Measurements from ENCODE around the gene GPR42. TPM values are rescaled to one million over a fixed set of nuclear protein-coding genes. Genes with fewer than 3 reads are reported as not detected.
A peak's percentile ranks its signal among the peaks of the same experiment; 100 is the strongest.
"Not testable (repeated sequence)": the region's sequence is repeated elsewhere in the genome, so short reads cannot be mapped to it uniquely, and the experiment has no call there.

Gene GPR42
- total and polyA plus RNA-seq, 2 of the 4 experiments (the other 2 are of a cell fraction) = not detected

- Histone ChIP-seq H2BK15ac (ENCODE audit: low read depth, low read length) (no peak within 1 kb of the TSS), H2AK9ac (replicated peaks; ENCODE audit: low read depth, low read length, poor library complexity) (no peak within 1 kb of the TSS), H3K27ac (ENCODE audit: insufficient read depth, low read length) (no peak within 1 kb of the TSS), H3K9me3 (ENCODE audit: control insufficient read depth, insufficient read depth, low read length) (no peaks in the 10 kb centered on the region), H2AFZ (replicated peaks; ENCODE audit: low read length, poor library complexity) (no peak within 1 kb of the TSS), H3K27me3 (ENCODE audit: control insufficient read depth, insufficient read depth, low read length) (peaks cover 11% of the 10 kb centered on the region), H2BK5ac (ENCODE audit: low read depth, low read length, poor library complexity, severe bottlenecking) (no peak within 1 kb of the TSS), H3K18ac (ENCODE audit: low read depth, low read length) (no peak within 1 kb of the TSS), H3K14ac (replicated peaks; ENCODE audit: low read depth, low read length) (no peak within 1 kb of the TSS), H4K5ac (ENCODE audit: low read depth, low read length) (no peak within 1 kb of the TSS), H3K36me3 (ENCODE audit: control insufficient read depth, insufficient read depth, low read length) (no peaks in the 10 kb centered on the region), H3K9me1 (ENCODE audit: insufficient read depth, low read length) (no peaks in the 10 kb centered on the region), H2BK120ac (ENCODE audit: low read depth, low read length) (no peak within 1 kb of the TSS), H3K79me1 (ENCODE audit: low read depth in 1 of 2, low read length in 2 of 2) (no peaks in the 10 kb centered on the region), H4K91ac (ENCODE audit: insufficient read depth, low read depth, low read length) (no peak within 1 kb of the TSS), H3K9ac (ENCODE audit: low read depth, low read length) (no peak within 1 kb of the TSS), H2AK5ac (ENCODE audit: low read depth, low read length) (no peak within 1 kb of the TSS), H3K23ac (ENCODE audit: low read depth, low read length) (no peak within 1 kb of the TSS), H3K4ac (ENCODE audit: low read depth, low read length) (no peak within 1 kb of the TSS), H2BK20ac (ENCODE audit: low read depth, low read length) (no peak within 1 kb of the TSS), H4K8ac (ENCODE audit: low read depth in 2 of 2, low read length in 2 of 2) (no peak within 1 kb of the TSS), H3K4me3 (ENCODE audit: insufficient read depth, low read depth, low read length) (no peak within 1 kb of the TSS), H3K4me2 (ENCODE audit: low read depth, low read length) (no peak within 1 kb of the TSS; the same call in 1 of the 2 replicates), H3K56ac (ENCODE audit: extremely low read depth, insufficient read depth, low read length) (no peak within 1 kb of the TSS), H4K20me1 (ENCODE audit: insufficient read depth, low read length) (no peaks in the 10 kb centered on the region), H3K4me1 (ENCODE audit: control insufficient read depth, insufficient read depth, low read length) (no peaks in the 10 kb centered on the region)
- in situ Hi-C loops (cut with MboI; ENCODE audit: low sequenced_read_pairs) (no loop called here), intact Hi-C loops (cut with micrococcal nuclease) (loop anchor here (10.0 kb wide), 1 partner anchor 107 kb away; no protein-coding TSS in a partner anchor), dilution Hi-C loops (cut with HindIII; ENCODE audit: low sequenced_read_pairs, unreplicated experiment) (no loop called here)
- TF ChIP-seq USF2 (IDR thresholded peaks at IDR 0.05; ENCODE audit: low read depth, low read length) (no peak), CEBPB (IDR thresholded peaks at IDR 0.05; ENCODE audit: low read depth, low read length) (peak; percentile 81)
- ATAC-seq (ENCODE audit: low read depth) (no peak), DNase-seq (peak; percentile 11)
- BruUV-seq (replicated peaks) = no TSS peak
- ChIA-PET POLR2A (ENCODE audit: unreplicated experiment) (no interaction called here), CTCF (no interaction called here)
- 0% methylated on average over 1 of the region's 18 CpGs; no CpG with 5 or more reads in 1 of the 2 experiments for WGBS, 2 experiments (ENCODE audit: extremely low coverage in 2 of 2, insufficient read length in 1 of 2)
Measured at GRCh38 chr19:35357867-35358573, 12.8 kb upstream of the GPR42 start, which contains the start of gene FFAR3. TSS of gene FFAR3 (plus strand) at chr19:35358460. CDS start at chr19:35358891, 431 bp downstream.

- H3K36me3 ChIP-seq (ENCODE audit: control insufficient read depth, insufficient read depth, low read length); in situ Hi-C loops (cut with MboI; ENCODE audit: low sequenced_read_pairs); H3K9me1 ChIP-seq (ENCODE audit: insufficient read depth, low read length); H4K5ac ChIP-seq (ENCODE audit: low read depth, low read length); H3K56ac ChIP-seq (ENCODE audit: extremely low read depth, insufficient read depth, low read length); H2AFZ ChIP-seq (replicated peaks; ENCODE audit: low read length, poor library complexity); ATAC-seq (ENCODE audit: low read depth); H2BK15ac ChIP-seq (ENCODE audit: low read depth, low read length); H3K14ac ChIP-seq (replicated peaks; ENCODE audit: low read depth, low read length); H2AK5ac ChIP-seq (ENCODE audit: low read depth, low read length); H3K4me3 ChIP-seq (ENCODE audit: insufficient read depth, low read depth, low read length); POLR2A ChIA-PET (ENCODE audit: unreplicated experiment); H3K4me1 ChIP-seq (ENCODE audit: control insufficient read depth, insufficient read depth, low read length); H2BK120ac ChIP-seq (ENCODE audit: low read depth, low read length); H3K9ac ChIP-seq (ENCODE audit: low read depth, low read length); H2AK9ac ChIP-seq (replicated peaks; ENCODE audit: low read depth, low read length, poor library complexity); H2BK20ac ChIP-seq (ENCODE audit: low read depth, low read length); H3K27ac ChIP-seq (ENCODE audit: insufficient read depth, low read length); H3K4me2 ChIP-seq (ENCODE audit: low read depth, low read length); DNase-seq; H3K27me3 ChIP-seq (ENCODE audit: control insufficient read depth, insufficient read depth, low read length); BruUV-seq (replicated peaks); H3K18ac ChIP-seq (ENCODE audit: low read depth, low read length); H4K20me1 ChIP-seq (ENCODE audit: insufficient read depth, low read length); H3K4ac ChIP-seq (ENCODE audit: low read depth, low read length); H2BK5ac ChIP-seq (ENCODE audit: low read depth, low read length, poor library complexity, severe bottlenecking); dilution Hi-C loops (cut with HindIII; ENCODE audit: low sequenced_read_pairs, unreplicated experiment); H3K9me3 ChIP-seq (ENCODE audit: control insufficient read depth, insufficient read depth, low read length); H4K8ac ChIP-seq (ENCODE audit: low read depth in 2 of 2, low read length in 2 of 2); H4K91ac ChIP-seq (ENCODE audit: insufficient read depth, low read depth, low read length); H3K23ac ChIP-seq (ENCODE audit: low read depth, low read length); CTCF ChIA-PET; H3K79me1 ChIP-seq (ENCODE audit: low read depth in 1 of 2, low read length in 2 of 2): not testable (repeated sequence)
- no CpG with 5 or more reads among the region's 16 CpGs for WGBS, 2 experiments (ENCODE audit: extremely low coverage in 2 of 2, insufficient read length in 1 of 2)
- intact Hi-C loops (cut with micrococcal nuclease) = loop anchor here (10.0 kb wide), 1 partner anchor 106 kb away; no protein-coding TSS in a partner anchor
Measured at GRCh38 chr19:35358834-35359233, 12.0 kb upstream of the GPR42 start.
